ENCODE data around the gene KRT85.

Gene KRT85

GRCh38 chr12:52356031-52356761, 11.1 kb downstream of the KRT85 start:
- Histone ChIP-seq H3K27ac (ENCODE audit: low read length) (no peak overlapping the region), H3K4me1 (ENCODE audit: low read length) (peaks cover 6% of the 10 kb centered on the region; the same call in 1 of the 2 replicates), H3K79me2 (ENCODE audit: low read length) (no peaks in the 10 kb centered on the region), H2AFZ (ENCODE audit: low read length) (no peak overlapping the region), H3K27me3 (replicated peaks; ENCODE audit: insufficient read depth, low read length) (peaks cover 86% of the 10 kb centered on the region), H3K9ac (ENCODE audit: low read length) (no peak overlapping the region), H3K36me3 (replicated peaks; ENCODE audit: insufficient read depth, low read length) (no peaks in the 10 kb centered on the region), H3K9me3 (replicated peaks; ENCODE audit: insufficient read depth, low read length) (no peaks in the 10 kb centered on the region), H3K4me2 (ENCODE audit: low read depth, low read length) (no peak overlapping the region), H4K20me1 (ENCODE audit: insufficient read depth, low read length) (no peaks in the 10 kb centered on the region), H3K4me3 (ENCODE audit: low read length) (no peak overlapping the region), H3K9me2 (replicated peaks; ENCODE audit: insufficient read depth, low read length) (no peaks in the 10 kb centered on the region), H3F3A (ENCODE audit: insufficient read depth, low read length) (no peaks in the 10 kb centered on the region)
- DNase-seq: no peak
- no peak for TF ChIP-seq CTCF (IDR thresholded peaks at IDR 0.05; ENCODE audit: low read length)
- TF ChIP-seq EZH2phosphoT487 (IDR thresholded peaks at IDR 0.05; ENCODE audit: low read length): no peak
- no peak for TF ChIP-seq EZH2 (optimal IDR thresholded peaks at IDR 0.05; ENCODE audit: low read depth, low read length)

GRCh38 chr12:52355176-52355575, 12.1 kb downstream of the KRT85 start:
- H4K20me1 ChIP-seq (ENCODE audit: insufficient read depth, low read length): no peaks in the 10 kb centered on the region
- no peak for DNase-seq
- no peaks in the 10 kb centered on the region for H3K9me2 ChIP-seq (replicated peaks; ENCODE audit: insufficient read depth, low read length)
- TF ChIP-seq CTCF (IDR thresholded peaks at IDR 0.05; ENCODE audit: low read length): no peak
- no peak for TF ChIP-seq EZH2phosphoT487 (IDR thresholded peaks at IDR 0.05; ENCODE audit: low read length)
- no peak for TF ChIP-seq EZH2 (optimal IDR thresholded peaks at IDR 0.05; ENCODE audit: low read depth, low read length)
- no peaks in the 10 kb centered on the region for H3K9me3 ChIP-seq (replicated peaks; ENCODE audit: insufficient read depth, low read length)
- H3K9ac ChIP-seq (ENCODE audit: low read length): no peak overlapping the region
- peaks cover 86% of the 10 kb centered on the region for H3K27me3 ChIP-seq (replicated peaks; ENCODE audit: insufficient read depth, low read length)
- H2AFZ ChIP-seq (ENCODE audit: low read length): no peak overlapping the region
- peaks cover 6% of the 10 kb centered on the region; the same call in 1 of the 2 replicates for H3K4me1 ChIP-seq (ENCODE audit: low read length)
- no peaks in the 10 kb centered on the region for H3K79me2 ChIP-seq (ENCODE audit: low read length)
- no peak overlapping the region for H3K27ac ChIP-seq (ENCODE audit: low read length)
- no peak overlapping the region for H3K4me2 ChIP-seq (ENCODE audit: low read depth, low read length)
- H3K4me3 ChIP-seq (ENCODE audit: low read length): no peak overlapping the region
- no peaks in the 10 kb centered on the region for H3F3A ChIP-seq (ENCODE audit: insufficient read depth, low read length)
- no peaks in the 10 kb centered on the region for H3K36me3 ChIP-seq (replicated peaks; ENCODE audit: insufficient read depth, low read length)

- H3K36me3 ChIP-seq (replicated peaks; ENCODE audit: insufficient read depth, low read length): no peaks in the 10 kb centered on the region
- peaks cover 91% of the 10 kb centered on the region for H3K27me3 ChIP-seq (replicated peaks; ENCODE audit: insufficient read depth, low read length)
- peaks cover 6% of the 10 kb centered on the region; the same call in 1 of the 2 replicates for H3K4me1 ChIP-seq (ENCODE audit: low read length)
- no peak for TF ChIP-seq EZH2 (optimal IDR thresholded peaks at IDR 0.05; ENCODE audit: low read depth, low read length)
- no peak for TF ChIP-seq CTCF (IDR thresholded peaks at IDR 0.05; ENCODE audit: low read length)
- no peak for TF ChIP-seq EZH2phosphoT487 (IDR thresholded peaks at IDR 0.05; ENCODE audit: low read length)
- H3K27ac ChIP-seq (ENCODE audit: low read length): no peak overlapping the region
- H3K9me3 ChIP-seq (replicated peaks; ENCODE audit: insufficient read depth, low read length): no peaks in the 10 kb centered on the region
- H3K9me2 ChIP-seq (replicated peaks; ENCODE audit: insufficient read depth, low read length): no peaks in the 10 kb centered on the region
- no peak for DNase-seq
- H3K79me2 ChIP-seq (ENCODE audit: low read length): no peaks in the 10 kb centered on the region
- no peak overlapping the region for H2AFZ ChIP-seq (ENCODE audit: low read length)
- no peak overlapping the region for H3K9ac ChIP-seq (ENCODE audit: low read length)
- no peaks in the 10 kb centered on the region for H3F3A ChIP-seq (ENCODE audit: insufficient read depth, low read length)
- H3K4me3 ChIP-seq (ENCODE audit: low read length): no peak overlapping the region
- no peak overlapping the region for H3K4me2 ChIP-seq (ENCODE audit: low read depth, low read length)
- no peaks in the 10 kb centered on the region for H4K20me1 ChIP-seq (ENCODE audit: insufficient read depth, low read length)
Observed at GRCh38 chr12:52354200-52354599, 13.1 kb downstream of the KRT85 start.
